NCI-H1048 (cell line): ENCODE results near the gene PLA2G2C.

Source experiments
- DNase-seq: peaks from one replicate; lab custom pipeline; 2025; lab: John Stamatoyannopoulos, UW

The PLA2G2C gene

GRCh38 chr1:20207546-20207945 is 21.2 kb upstream of the PLA2G2C start:
- no peak for DNase-seq

GRCh38 chr1:20202166-20202565 is 15.8 kb upstream of the PLA2G2C start:
- no peak for DNase-seq

DNA sequence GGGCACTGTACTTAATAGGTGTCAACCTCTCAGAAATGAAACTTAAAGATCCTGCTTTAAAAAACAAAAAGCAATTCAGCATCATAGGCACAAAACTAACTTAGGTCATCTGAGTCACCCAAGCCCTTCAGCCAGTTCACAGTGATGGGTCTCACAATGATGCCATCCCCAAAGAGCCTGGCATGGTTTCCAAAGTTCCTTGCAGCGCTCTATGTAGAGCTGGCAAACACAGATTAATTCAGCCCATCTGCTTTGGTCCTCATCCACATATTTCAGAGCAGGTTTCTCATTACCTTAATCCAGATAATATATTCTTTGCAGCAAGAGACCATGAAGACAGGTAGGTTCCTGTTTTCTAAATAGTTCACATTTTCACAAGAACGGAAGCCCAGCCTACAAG is 14.6 kb upstream of the PLA2G2C start:
- no peak for DNase-seq

DNA sequence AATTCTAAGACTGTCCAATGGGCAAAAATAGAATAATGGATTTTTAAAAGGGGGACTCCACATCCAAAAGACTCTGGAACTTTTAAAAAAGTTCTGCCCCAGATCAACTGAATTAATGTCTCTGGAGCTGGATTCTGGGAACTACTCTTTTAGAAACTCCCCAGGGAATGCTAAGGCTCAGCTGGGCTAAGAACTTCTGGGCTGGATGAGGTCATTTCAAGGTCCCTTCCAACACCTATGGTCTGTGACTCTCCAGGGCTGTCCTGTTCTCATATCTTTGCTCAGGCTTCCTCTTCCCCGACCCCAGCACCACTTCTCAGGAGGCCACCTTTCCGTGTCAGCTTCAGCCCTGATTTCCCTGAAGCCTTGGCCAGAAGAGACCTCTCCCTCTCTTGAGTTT is 13.5 kb upstream of the PLA2G2C start:
- DNase-seq: no peak

DNA sequence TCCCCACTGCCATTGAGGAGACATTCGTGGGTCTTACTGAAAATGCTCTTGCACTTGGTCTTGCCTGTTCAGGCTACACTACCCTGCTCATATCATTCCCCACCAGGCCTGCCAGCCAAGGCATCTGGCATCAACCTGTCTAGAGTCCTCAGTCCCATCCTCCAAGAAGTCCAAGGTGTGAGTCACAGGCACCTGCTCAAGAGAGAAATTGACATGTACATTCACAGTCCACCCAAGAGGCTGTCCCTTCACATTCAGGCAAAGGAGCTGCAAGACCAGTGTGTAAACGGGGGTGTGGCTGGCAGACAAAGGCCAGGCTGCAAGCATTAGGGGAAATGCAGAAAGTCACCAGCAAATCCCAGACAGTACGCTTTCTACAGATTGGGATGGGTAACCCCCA is 13.1 kb upstream of the PLA2G2C start:
- no peak for DNase-seq

- no peak for DNase-seq
These were observed 12.6 kb upstream of the PLA2G2C start for GRCh38 chr1:20198918-20199317.

DNA sequence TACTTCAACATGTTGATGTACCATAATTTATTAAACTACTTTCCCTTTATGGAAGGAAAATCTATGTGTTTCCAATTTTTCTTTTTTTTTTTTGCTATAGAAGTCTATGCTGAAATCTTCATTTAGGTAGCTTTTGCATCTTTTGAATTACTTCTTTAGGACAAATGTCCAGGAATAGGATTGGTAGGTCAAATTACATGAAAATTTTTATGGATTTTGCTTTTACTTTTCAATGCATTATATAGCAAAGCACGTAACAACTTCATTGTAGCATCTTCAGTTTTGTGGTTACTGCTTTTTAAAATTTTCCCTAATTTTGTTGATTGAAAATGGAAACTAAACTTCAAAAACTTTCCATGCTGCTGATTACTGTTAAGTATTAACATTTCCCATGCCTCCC is 12.0 kb upstream of the PLA2G2C start:
- no peak for DNase-seq

- DNase-seq: no peak
These were observed 11.0 kb upstream of the PLA2G2C start for GRCh38 chr1:20197329-20197791.

- no peak for DNase-seq
These were observed 9.1 kb upstream of the PLA2G2C start for GRCh38 chr1:20195462-20195780.

- DNase-seq: no peak
These were observed 8.6 kb upstream of the PLA2G2C start for GRCh38 chr1:20194757-20195461.

GRCh38 chr1:20194224-20194623 is 7.9 kb upstream of the PLA2G2C start:
- DNase-seq: no peak

- no peak for DNase-seq
These were observed 6.6 kb upstream of the PLA2G2C start for GRCh38 chr1:20192871-20193411.

- DNase-seq: no peak
These were observed 6.0 kb upstream of the PLA2G2C start for GRCh38 chr1:20192364-20192763.

DNA sequence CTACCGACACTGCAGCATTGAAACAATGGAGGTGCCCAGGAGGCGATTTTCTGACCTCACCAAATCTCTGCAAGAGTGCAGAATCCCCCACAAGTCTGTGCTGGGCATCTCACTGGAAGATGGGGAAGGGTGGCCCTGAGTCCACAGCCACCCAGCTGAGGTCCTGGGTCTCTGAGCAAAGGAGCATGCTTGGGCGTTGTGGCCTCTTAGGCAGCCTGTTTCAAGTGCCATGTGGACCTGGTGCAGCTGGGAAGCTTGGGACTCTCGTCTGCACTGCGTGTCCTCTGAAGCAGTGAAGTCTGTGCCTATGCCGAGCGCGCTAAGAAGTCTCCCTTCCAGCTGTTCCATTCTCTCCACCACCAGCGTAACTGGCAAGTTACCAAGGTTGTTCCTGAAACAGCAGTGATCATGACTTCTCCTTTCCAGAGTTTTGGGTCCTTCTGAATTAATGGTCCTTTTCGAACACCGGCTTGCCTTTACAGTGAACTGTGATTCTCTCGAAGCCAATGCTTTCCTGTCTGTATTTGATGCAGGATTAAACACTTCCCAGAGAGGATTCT is 5.0 kb upstream of the PLA2G2C start:
- no peak for DNase-seq

DNA sequence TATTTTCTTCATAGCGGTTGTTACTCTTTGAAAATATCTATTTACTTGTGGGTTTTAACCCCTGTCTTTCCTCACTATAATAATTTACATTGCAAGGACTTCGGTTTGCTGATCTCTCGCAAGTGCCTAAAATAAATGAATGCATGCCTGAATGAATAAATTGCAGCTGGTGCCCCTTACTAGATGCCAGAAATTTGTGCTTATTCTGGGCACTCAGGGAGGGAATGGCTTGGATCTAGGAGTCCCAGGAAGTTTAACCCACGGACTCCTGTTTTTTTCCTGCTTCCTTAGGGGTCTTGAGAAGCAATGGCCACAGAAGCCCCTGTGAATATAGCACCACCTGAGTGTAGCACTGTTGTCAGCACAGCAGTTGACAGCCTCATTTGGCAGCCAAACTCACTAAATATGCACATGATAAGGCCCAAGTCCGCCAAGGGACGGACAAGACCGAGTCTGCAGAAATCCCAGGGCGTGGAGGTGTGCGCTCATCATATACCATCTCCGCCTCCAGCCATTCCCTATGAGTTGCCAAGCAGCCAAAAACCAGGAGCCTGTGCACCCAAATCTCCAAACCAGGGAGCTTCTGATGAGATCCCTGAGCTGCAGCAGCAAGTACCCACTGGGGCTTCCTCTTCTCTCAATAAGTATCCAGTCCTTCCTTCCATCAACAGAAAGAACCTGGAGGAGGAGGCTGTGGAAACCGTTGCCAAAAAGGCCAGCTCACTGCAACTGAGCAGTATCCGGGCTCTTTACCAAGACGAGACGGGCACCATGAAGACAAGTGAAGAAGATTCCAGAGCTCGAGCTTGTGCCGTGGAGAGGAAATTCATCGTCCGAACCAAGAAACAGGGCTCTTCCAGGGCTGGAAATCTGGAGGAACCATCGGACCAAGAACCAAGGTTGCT is 4.2 kb upstream of the PLA2G2C start:
- no peak for DNase-seq

DNA sequence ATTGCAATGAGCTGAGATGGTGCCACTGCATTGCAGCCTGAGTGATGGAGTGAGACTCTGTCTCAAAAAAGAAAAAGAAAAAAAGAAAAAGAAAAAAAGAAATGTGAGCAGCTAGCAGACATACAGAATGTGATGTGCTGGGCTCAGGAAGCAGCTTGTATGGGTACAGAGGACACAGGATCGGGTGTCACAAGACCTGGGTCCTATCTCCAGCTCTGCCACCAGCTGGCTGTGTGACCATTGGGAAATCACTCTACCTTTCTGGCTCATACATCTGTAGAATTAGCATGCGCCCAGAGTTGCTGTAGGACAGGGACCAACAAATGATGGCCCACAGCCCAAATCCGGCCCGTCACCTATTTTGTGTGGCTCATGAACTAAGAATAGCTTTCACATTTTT is 3.3 kb upstream of the PLA2G2C start:
- DNase-seq: no peak

DNA sequence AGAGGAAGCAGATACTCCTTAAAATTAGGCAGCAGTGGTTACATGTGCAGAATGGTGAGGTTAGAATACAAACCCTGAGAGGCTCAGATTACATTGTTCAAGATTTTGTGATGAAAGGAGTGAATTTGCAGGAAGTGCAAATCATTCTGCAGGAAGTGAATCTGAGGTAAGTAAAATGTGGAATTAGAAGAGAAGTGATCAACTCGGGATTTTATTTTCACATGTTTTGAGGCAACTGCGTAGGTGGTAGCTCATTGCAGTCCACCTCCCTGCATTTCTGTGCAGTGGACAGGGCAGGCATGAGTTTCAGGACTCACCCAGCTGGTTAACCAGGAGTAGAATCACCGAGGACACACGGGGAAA is 2.1 kb upstream of the PLA2G2C start:
- no peak for DNase-seq

DNA sequence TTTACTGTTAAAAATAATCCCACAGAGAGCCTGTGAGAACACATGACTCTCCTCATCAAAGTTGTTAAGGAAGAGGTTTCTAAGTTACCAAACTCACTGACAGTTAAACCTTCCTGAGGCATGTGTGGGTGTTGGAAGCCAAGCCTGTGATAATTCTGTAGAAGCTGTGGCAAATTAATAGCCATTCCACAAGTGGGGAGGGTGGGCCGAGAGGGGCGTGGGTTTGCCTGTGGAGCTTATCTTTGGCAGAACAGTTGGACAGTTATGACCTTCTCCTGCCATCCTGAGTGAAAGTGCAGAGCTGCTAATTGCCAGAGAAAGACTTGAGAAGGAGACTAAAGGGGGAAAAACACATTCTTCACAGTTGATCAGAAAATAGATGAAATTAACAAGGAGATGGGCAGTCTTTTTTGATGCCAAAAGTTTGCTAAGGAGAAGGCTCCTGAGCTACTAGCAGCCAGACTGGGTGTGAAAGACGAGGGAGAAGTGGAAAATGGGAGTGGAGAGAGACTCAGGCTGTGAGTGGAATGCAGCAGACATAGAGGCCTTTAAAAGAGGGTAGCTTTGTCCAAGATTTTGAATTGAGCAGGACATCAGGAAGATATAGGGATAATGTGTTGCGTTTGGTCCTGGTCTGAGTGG is 1.6 kb upstream of the PLA2G2C start:
- DNase-seq: no peak

DNA sequence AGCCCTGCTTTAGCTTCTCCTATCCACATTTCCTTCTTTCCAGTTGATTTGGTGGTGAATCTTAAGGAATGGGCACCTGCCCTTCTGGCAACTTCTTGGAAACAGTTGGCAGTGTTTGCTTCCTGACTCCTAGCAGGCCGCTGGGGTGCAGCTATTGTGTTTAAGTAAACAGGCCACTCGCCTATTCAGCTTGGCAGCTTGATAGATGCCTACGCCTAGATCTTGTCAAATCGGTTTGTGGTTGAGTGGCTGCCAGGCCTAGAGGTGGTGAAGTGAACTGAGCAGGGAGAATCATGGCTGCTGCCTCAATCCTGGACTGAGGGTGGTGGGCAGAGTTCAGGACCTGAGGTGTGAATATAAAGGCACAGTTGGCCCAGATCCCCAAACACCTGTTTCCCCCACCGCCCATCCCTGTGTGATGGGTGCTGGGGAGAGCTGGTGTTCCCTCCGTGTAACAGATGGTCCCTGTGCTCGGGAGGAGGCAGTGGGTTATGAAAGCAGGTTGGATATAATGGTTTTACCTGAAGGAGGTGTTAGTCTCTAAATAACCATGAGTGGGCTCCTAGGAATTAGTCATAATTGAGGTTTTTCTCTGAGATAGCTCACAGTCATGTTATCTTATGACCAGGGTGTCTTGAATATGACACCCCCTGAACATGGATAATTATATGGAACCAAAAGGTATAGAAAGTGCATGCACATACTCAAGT is 940 bp upstream of the PLA2G2C start:
- no peak for DNase-seq

DNA sequence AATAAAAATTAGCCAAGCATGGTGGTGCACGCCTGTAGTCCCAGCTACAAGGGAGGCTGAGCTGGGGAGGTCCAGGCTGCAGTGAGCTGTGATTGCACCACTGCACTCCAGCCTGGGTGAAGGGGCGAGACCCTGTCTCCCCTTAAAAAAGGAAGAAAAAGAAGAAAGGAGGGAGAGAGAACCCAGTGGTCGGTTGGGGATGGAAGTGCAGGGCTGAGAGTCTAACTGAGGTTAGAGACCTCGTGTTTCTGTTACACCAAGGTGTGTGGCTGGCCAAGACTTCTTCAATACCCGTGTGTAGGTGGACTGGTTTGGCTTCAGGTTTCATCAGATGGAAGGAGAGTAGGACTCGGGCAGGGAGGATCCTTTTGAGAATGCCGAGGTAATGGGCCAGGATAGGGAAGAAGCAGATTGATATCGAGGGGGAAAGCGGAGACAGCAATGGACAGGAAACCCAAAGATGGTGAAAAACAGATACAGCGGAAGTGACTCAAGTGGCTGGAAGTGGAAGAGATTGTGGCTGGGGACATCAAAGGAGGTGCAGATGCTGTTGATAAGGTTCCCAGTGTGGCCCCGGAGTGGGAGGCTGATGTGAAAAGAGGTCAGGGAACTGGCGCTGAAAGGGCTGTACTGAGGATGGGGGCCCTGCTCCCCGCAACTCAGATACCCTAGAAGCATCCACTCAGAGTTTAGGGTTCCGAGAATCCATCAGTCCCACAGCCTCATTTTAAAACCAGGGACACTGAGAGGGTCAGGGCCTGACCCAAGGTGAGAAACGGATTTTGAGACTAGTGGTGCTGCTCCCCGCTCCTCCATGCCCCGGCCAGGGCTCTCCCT is 1.1 kb downstream of the PLA2G2C start:
- DNase-seq: no peak

GRCh38 chr1:20184481-20184900 is 1.8 kb downstream of the PLA2G2C start:
- no peak for DNase-seq
